Ramos (cell line): ENCODE measurements around the gene SPIC.
"Not testable (repeated sequence)": the region's sequence is repeated elsewhere in the genome, so short reads cannot be mapped to it uniquely, and the experiment has no call there.

Experiments used
- in situ Hi-C: fragments of 300-500 bp; cut with MboI; formaldehyde crosslinking; loops from one replicate; pipeline ENCODE4 v1.14.3; 2022; ENCODE audit warnings: low sequenced_read_pairs; ENCODE audit not compliant: unreplicated experiment

SPIC gene

DNA sequence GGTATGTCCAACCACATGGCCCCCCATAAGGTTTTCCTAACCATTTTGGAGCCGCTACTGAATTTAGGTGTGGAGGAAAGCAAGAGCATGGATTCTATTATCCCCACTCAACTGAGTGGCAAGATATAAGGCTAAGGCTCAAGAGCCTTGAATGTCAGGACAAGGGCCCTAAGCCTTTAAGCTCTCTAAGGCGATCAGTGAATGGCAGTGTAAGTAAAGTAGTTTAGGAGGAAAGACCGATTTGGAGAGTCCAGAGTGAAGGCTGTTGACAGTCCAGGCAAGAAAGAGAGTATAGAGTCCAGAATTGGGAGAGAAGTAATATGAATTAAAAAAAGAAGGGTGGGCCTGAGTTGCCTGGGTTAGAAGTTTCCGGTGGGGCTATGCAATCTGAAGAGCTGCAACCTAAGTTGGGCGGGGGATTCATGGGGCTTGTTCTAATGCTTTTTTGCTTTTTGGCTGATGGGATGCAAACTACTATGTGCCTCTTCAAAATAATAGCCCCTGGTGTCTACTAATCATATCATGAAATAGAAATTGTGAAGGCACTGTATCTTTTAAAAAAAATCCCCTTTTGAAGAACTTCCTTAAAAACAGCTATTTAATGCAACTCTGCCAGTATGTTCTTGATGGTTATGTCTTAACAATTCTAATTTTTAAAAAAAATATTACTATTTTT, at the start of gene SPIC:
Gene SPIC (plus strand): TSS at position 626 of the 676 bp plus-strand sequence. CDS start 1,569 bp downstream, outside the sequence.
- in situ Hi-C loops: no loop called here

- in situ Hi-C loops: no loop called here
Measured at GRCh38 chr12:101430456-101430855, 44.7 kb upstream of the SPIC start.

DNA sequence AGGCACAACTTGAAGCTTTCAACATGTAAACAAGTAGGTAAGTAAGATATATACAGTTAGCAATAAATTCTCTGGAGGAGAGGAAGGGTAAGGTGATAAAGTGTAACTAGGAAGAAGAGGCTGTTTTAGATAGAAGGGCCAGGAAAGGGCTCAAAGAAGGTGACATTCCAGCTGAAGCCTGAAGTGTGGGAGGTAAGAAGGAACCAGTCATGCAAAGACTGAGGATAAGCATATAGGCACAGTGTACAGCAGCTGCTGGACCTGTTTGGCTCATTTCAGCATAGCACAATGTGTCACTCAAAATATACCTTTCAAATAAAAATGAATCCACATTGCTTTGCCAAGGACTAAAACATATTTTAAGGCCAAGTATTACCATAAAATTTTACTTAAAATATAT, 39.0 kb upstream of the SPIC start:
- in situ Hi-C loops: no loop called here

DNA sequence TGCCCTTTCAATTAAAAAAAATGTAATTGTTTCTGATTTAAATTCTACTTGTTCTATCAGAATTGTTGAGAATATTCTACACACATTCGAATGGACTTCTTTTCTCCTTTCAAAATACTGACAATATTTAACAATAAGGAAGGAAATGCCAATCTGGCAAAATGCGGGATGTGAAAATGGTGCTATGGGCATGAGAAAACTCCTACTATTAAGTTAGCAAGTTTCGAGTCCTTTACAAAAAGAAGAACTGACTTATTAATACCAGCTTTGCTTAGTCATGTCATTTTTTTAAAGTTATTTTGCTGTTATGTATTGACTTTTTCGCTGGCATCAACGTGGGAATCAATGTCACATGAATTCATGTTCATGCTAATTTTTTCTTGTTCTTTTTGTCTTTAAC, 35.9 kb upstream of the SPIC start:
- in situ Hi-C loops: no loop called here

GRCh38 chr12:101441461-101442224, 33.5 kb upstream of the SPIC start:
- in situ Hi-C loops: no loop called here

- in situ Hi-C loops: no loop called here
Measured at GRCh38 chr12:101455685-101456084, 19.5 kb upstream of the SPIC start.

DNA sequence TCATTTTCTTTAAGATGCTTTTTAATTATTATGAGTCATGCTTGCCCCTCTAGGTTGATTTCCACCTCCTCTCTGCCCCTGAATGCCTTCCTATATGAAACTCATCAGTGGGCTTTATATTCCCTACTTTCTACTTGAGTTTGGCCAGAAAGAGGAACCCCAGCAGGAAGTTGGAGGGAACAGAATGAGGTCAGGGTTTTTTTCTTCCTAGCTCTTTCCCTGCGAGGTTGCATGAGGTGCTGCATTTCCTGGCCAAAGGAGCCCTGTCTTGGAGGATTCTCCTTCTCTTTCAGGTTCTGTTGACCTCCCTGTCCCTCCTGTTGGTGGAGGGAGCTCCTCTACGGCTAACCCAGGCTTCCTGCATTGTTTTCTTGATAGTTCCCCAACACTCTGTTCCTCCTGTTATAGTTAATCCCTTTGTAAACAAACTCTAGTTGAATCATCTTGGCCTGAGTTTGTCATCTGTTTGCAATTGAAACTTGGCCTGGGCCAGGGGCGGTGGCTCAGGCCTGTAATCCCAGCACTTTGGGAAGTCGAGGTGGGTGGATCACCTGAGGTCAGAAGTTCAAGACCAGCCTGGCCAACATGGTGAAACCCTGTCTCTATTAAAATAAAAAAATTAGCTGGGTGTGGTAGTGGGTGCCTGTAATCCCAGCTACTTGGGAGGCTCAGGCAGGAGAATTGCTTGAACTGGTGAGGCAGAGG, 15.3 kb upstream of the SPIC start:
- in situ Hi-C loops: no loop called here

DNA sequence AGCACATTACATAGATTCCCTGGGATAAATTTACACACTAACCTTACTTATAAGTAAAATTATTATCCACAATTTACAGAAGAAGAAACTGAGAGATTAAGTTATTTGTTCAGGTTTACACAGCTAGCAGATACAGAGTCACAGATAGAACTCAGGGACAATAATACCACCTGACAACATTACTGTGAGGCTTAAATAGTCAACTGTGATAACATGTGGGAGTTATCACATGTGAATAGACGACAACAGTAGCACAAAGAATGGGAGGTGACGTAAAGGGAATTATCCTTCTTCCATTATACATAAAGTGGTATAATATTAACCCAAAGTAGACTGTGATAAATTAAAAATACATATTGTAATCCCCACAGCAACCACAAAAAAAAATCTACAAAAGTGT, 6.2 kb upstream of the SPIC start:
- in situ Hi-C loops: no loop called here

- in situ Hi-C loops: no loop called here
Measured at GRCh38 chr12:101470939-101471338, 4.2 kb upstream of the SPIC start.

- in situ Hi-C loops: not testable (repeated sequence)
Measured at GRCh38 chr12:101471878-101472277, 3.3 kb upstream of the SPIC start.

GRCh38 chr12:101474248-101474647, 888 bp upstream of the SPIC start:
- in situ Hi-C loops: no loop called here

- in situ Hi-C loops: no loop called here
Measured at GRCh38 chr12:101475751-101476305, 692 bp downstream of the SPIC start.

- in situ Hi-C loops: no loop called here
Measured at GRCh38 chr12:101480849-101481248, 5.7 kb downstream of the SPIC start.

GRCh38 chr12:101485021-101485420, 9.9 kb downstream of the SPIC start:
- in situ Hi-C loops: no loop called here

GRCh38 chr12:101488469-101488868, 13.3 kb downstream of the SPIC start:
- in situ Hi-C loops: no loop called here

DNA sequence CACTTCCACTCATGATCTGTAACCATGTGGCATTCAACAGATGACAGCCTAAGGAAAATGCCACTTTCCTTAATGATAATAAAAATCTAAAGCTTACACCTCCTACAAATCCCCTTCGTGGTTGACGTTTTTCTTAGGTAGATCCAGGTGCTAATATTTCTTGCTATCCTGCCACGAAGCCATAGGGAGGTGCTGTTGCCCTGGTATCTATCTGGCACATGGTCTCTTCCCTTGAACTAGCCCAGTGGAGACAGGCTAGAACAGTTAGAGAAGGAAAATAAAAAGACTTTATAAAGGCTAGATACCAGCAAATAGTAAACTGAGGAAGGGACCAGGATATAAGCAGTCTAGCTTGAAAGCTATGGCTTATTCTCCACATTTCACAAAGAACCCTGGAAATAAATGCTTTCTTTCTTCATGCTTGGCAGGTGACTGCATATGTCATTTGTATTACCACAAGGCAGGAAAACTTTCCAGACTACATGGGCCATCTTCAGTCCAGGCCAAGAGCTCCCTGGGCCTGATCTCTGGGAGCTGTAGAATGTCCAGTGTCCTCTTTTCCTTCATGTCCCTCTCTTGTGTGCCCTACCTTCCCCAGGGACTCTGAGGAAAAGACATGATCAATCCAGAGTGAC, 15.3 kb downstream of the SPIC start:
- in situ Hi-C loops: no loop called here

GRCh38 chr12:101491329-101491728, 16.2 kb downstream of the SPIC start:
- in situ Hi-C loops: no loop called here

- in situ Hi-C loops: no loop called here
Measured at GRCh38 chr12:101493556-101493955, 18.4 kb downstream of the SPIC start.

DNA sequence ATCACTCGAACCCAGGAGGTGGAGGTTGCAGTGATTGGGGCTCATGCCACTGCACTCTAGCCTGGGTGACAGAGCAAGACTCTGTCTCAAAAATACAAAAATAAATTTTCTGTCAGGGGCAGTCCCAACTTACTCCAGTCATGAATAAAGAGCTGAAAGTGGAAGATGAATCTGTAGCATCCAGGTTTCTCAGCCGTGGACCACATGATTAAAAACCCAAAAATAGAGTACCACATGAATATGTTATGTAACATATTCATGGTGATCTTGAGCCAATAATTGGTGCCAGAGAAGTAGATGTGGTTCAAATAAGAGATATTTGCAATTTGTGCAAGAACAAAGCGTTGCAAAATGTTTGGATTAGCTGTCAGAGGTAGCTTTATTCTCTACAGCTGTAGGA, 23.1 kb downstream of the SPIC start:
- in situ Hi-C loops: no loop called here

DNA sequence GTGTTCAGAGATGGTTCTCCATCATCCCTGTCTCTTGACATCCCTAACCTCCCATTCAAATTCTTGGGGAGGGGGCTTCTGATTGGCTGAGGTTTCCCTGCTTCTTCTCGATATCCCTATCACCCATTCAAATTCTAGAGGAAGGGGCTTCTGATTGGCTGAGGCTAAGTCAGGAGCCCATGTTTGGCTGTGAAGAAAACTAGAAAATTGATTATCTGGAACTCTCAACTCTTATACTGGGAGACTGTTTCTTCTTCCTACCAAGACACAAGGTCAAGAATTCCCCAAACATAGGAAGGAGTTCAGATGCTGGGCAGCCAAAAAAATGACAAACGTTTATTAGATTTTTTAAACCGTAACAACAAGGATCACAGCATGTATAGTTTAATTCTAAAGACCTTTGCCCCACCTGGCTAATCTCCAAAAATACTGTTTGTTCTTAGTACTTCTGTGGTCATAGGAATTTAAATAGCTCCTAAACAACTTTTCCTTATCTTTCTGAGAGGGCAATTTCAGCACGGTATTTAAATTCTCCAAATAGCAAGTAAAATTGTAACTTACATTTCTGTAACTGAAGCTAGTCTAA, 26.4 kb downstream of the SPIC start:
- in situ Hi-C loops: no loop called here
